Muscle of leg (tissue), 11 donors: ENCODE results near the gene EXOC6B. TPM values are rescaled to one million over a fixed set of nuclear protein-coding genes. Genes with fewer than 3 reads are reported as not detected.

Experiments
- DNase-seq: peaks from one replicate; pipeline ENCODE4 v3.0.0; 2013
- H3K27ac ChIP-seq: one replicate; pipeline ENCODE4 v1.5.1; 2013; ENCODE audit warnings: mild to moderate bottlenecking, low read length, control low read depth
- H3K27me3 ChIP-seq: one replicate; pipeline ENCODE4 v1.6.1; 2013; ENCODE audit warnings: low read length; ENCODE audit not compliant: control insufficient read depth, insufficient read depth
- H3K36me3 ChIP-seq: one replicate; pipeline ENCODE4 v1.6.1; 2013; ENCODE audit warnings: low read length; ENCODE audit not compliant: control insufficient read depth, insufficient read depth
- H3K4me1 ChIP-seq: one replicate; pipeline ENCODE4 v1.6.1; 2013; ENCODE audit warnings: low read length; ENCODE audit not compliant: control insufficient read depth, insufficient read depth
- H3K4me3 ChIP-seq: one replicate; pipeline ENCODE4 v1.5.1; 2013; ENCODE audit warnings: low read length, control low read depth
- H3K9me3 ChIP-seq: replicated peaks from 2 replicates; pipeline ENCODE4 v1.6.1; 2013; ENCODE audit warnings: low read depth, low read length; ENCODE audit not compliant: control insufficient read depth
- WGBS: methylation state at CpG from one replicate; pipeline ENCODE4 v1.1.5; 2013; ENCODE audit warnings: missing lambda C conversion rate; ENCODE audit not compliant: insufficient coverage; 5-methylcytosine and 5-hydroxymethylcytosine counted together
- polyA plus RNA-seq, 8 donors: library from polyadenylated mRNA; unstranded; fragments of 120-200 nt; gene quantifications; one replicate each; pipeline versions ENCODE4 v1.2.1 to v1.2.3, GENCODE V29; 2013; ENCODE audit warnings: inconsistent platforms in 1 of 8, low replicate concordance in 1 of 8; ENCODE audit not compliant: insufficient read length in 8 of 8, insufficient read depth in 1 of 8
- total RNA-seq: library from RNA; stranded (reverse); fragments of 120-200 nt; gene quantifications from one replicate; pipeline ENCODE4 v1.2.4, GENCODE V29; 2013

EXOC6B gene
- total and polyA plus RNA-seq, 9 donors = 8.5 to 17.1 (median 10.8) TPM

- H3K4me3 ChIP-seq = no peak overlapping the region
- peak; percentile 87 for DNase-seq
- H3K9me3 ChIP-seq = no peaks in the 10 kb centered on the region
- peaks cover 7% of the 10 kb centered on the region for H3K4me1 ChIP-seq
- H3K27ac ChIP-seq = no peak overlapping the region
- H3K36me3 ChIP-seq = no peaks in the 10 kb centered on the region
- no CpG with 5 or more reads among the region's 9 CpGs for WGBS
- H3K27me3 ChIP-seq = no peaks in the 10 kb centered on the region
These were observed 130.9 kb downstream of the EXOC6B start for GRCh38 chr2:72694715-72695496.

- DNase-seq = peak; percentile 23
- WGBS = 53% methylated on average over 2 of the region's 5 CpGs
- Histone ChIP-seq H3K27me3 (no peaks in the 10 kb centered on the region), H3K36me3 (no peaks in the 10 kb centered on the region), H3K4me3 (no peak overlapping the region), H3K9me3 (no peaks in the 10 kb centered on the region), H3K4me1 (peaks cover 2% of the 10 kb centered on the region), H3K27ac (no peak overlapping the region)
These were observed 136.1 kb downstream of the EXOC6B start for GRCh38 chr2:72689579-72690195.

DNA sequence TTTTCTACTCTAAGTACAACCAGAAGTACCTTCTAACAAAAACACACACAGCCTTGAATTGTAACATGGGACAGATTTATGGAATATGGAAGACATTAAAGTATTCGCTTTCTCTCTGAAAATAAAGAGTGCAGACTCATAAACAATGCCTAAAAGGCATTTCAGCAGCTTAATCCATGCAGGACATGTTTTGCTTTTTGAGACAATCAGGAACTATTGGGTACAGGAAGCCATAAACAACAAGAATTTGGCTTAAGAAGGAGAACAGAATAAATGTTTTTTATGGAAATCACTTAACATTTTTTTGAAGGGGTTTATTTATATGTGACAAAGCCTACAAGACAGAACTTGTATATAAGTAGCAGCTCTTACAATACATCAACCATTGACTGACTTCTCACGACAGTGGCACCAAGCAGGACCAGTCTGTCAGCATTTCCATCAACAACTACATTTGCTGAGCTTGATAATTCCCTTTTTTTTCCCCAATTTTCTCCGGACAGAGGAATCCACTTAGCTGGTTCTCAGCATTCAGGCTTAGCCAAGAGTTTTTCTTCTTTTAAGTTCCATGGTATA lies 140.1 kb downstream of the EXOC6B start:
- WGBS = no CpG with 5 or more reads among the region's 3 CpGs
- DNase-seq = peak; percentile 9
- H3K27ac ChIP-seq = no peak overlapping the region

DNA sequence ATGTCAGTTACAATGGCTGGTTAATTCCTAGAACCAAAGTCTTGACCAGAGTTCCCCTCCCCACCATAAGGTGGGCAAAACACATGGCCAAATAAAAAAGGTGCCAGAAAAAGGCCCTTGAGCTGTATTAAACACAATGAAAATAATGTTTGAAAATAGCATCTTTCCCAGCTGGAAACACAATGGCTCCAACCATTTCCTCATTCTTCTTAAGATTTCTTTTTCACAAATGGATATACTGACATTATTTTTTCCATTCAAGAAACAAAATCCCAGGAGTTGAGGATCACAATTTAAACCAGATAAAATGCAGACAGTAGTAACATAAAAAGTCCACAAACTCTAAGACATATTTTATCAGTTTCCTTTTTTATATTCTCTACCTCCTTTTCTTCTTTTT lies 143.8 kb downstream of the EXOC6B start:
- DNase-seq = peak; percentile 69
- Histone ChIP-seq H3K9me3 (no peaks in the 10 kb centered on the region), H3K27ac (no peak overlapping the region), H3K36me3 (no peaks in the 10 kb centered on the region), H3K27me3 (no peaks in the 10 kb centered on the region), H3K4me1 (peaks cover 3% of the 10 kb centered on the region), H3K4me3 (no peak overlapping the region)

More for the DNA sequence above, 140.1 kb downstream of the EXOC6B start:
- no peaks in the 10 kb centered on the region for H3K4me1 ChIP-seq
- no peaks in the 10 kb centered on the region for H3K27me3 ChIP-seq
- no peaks in the 10 kb centered on the region for H3K9me3 ChIP-seq
- H3K4me3 ChIP-seq = no peak overlapping the region
- no peaks in the 10 kb centered on the region for H3K36me3 ChIP-seq

DNA sequence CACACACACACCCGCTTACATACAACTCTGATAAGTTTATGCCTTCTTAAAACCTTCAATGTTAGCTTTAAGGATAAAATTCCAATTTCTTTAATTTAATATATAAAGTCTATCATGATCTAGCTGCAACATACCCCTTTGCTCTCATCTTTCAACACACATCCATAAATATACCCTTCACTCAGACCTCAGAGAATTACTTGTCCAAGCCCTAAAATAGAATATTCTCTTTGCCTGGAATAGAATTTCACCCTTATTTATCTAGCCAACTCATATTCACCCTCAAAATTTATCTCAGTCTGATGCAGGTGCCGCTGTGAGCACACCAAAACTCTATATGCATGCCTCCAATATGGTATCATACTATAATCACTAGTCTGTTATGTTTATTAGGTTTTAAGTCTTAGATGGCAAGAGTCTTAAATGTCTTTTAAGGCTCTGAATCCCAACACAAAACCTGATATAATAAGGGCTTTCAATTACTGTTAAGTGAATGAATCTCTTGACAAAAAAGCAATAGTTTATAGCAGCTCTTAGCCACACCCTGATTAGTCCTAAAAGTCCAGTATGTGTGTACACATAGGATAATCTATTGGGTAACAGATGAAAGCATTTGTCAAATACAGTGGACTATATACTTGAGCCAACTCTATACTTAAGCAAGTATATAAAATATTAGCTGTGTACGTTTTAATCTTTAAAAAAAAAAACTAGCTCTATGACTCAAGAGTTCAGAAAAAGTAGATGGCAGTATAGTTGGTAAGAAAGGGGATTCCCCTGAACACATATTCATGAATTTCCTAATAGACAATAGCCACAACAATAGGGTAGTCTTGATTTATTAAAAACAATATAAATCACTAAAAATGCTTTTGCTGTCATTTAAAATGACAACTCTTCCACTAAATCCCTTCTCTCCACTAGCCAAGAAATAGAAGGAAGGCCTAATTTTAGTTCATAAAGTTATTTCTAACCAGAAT lies 144.5 kb downstream of the EXOC6B start:
- Histone ChIP-seq H3K4me1 (peaks cover 3% of the 10 kb centered on the region), H3K9me3 (no peaks in the 10 kb centered on the region), H3K27me3 (no peaks in the 10 kb centered on the region), H3K36me3 (no peaks in the 10 kb centered on the region), H3K4me3 (no peak overlapping the region), H3K27ac (no peak overlapping the region)
- no CpG with 5 or more reads among the region's 3 CpGs for WGBS
- DNase-seq = no peak

DNA sequence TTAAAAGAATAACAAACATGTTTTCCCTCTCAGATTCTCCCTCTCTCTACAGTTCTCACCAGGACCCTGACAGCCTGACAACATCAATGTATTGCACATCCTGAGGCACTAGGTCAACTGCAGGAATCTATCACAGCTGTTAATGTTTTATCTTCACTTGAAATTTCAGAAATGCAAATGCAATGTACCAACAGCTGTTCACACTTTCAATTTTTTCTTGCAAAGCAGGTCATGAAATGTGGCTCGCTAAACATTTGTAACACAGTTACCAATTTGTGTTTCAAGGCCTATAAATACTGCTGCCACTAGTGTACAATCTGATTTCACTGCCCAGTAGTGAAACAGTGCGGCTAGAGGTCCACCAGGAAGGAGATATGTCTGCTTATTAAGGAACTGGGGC lies 147.8 kb downstream of the EXOC6B start:
- no peak overlapping the region for H3K27ac ChIP-seq
- peaks cover 3% of the 10 kb centered on the region for H3K4me1 ChIP-seq
- DNase-seq = no peak
- H3K27me3 ChIP-seq = no peaks in the 10 kb centered on the region
- no peaks in the 10 kb centered on the region for H3K36me3 ChIP-seq
- WGBS = 89% methylated on average over 1 of the region's 2 CpGs
- no peaks in the 10 kb centered on the region for H3K9me3 ChIP-seq
- no peak overlapping the region for H3K4me3 ChIP-seq

DNA sequence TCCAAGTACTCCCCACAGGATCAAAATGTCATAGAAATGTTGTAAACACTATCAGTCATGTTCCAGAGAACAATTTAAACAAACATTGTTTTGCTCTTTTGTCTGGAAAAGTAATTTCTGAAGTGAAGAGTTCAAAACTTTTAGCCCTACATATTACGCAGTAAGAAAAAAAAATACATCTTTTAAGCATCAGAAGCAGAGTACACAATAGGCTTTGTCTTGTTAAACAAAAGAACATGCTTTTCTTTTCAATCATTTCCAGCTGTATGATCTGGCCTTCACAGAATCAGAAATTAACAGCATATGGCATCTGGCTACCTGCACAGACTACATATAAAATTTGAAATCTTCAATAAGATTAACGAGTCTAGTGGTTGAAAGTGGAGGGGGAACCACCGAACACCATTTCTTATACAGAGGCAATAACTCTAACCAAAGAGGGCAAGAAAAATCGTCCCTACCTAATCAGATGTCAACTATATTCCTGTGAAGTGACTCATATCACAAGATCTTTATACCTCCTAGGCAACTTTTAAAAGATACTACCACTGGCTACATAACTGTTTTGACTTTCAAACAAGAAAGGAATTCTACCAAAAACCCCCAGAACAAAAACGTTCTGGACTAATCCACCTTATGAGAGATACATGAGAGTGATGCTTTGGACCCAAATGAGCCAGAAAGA lies 149.3 kb downstream of the EXOC6B start:
- peaks cover 3% of the 10 kb centered on the region for H3K4me1 ChIP-seq
- H3K9me3 ChIP-seq = no peaks in the 10 kb centered on the region
- no peak overlapping the region for H3K4me3 ChIP-seq
- H3K27ac ChIP-seq = no peak overlapping the region
- no peaks in the 10 kb centered on the region for H3K27me3 ChIP-seq
- WGBS = 20% methylated on average over 1 of the region's 5 CpGs
- no peaks in the 10 kb centered on the region for H3K36me3 ChIP-seq
- DNase-seq = peak; percentile 67

DNA sequence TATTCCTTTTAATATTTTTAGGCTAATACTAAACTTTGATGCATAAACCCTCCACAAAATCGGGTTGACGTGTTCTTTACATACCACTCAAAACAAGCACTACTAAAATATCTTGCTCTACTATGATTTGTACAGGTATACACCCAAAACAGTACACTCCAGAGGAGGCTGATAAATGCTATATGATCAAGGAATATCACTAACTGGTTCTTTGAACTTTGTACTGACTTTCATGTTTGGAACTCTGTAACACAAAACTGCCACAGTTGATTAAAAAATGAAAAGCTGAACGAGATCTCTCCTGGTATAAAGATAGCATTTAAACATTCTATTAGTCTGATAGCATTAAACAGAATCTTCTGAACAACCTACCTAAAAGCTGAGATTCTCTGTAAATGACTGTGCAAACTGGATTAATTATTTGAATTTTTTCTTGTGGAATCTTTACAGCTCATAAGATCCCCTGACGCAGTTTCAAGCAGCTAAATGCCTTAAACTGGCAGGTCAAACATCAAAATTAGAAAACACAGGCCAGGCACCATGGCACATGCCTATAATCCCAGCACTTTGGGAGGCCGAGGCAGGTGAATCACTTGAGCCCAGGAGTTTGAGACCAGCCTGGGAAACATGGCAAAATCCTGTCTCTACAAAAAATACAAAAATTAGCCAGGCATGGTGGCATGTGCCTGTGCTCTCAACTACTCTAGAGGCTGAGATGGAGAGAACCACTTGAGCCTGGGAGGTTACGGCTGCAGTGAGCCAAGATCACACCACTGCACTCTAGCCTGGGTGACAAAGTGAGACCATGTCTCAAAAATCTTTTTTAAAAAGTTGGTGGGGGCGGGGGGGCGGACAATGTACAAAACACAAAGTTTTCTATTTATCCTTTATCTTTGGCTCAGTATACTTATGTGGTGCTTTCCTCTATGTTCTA lies 150.6 kb downstream of the EXOC6B start:
- Histone ChIP-seq H3K4me3 (no peak overlapping the region), H3K27me3 (no peaks in the 10 kb centered on the region), H3K9me3 (no peaks in the 10 kb centered on the region), H3K27ac (no peak overlapping the region), H3K4me1 (peaks cover 3% of the 10 kb centered on the region), H3K36me3 (no peaks in the 10 kb centered on the region)
- no peak for DNase-seq
- no CpG with 5 or more reads among the region's 8 CpGs for WGBS

GRCh38 chr2:72673279-72673678 lies 152.6 kb downstream of the EXOC6B start:
- Histone ChIP-seq H3K4me3 (no peak overlapping the region), H3K27me3 (no peaks in the 10 kb centered on the region), H3K9me3 (no peaks in the 10 kb centered on the region), H3K4me1 (peaks cover 1% of the 10 kb centered on the region), H3K36me3 (no peaks in the 10 kb centered on the region), H3K27ac (no peak overlapping the region)
- 100% methylated on average over 2 of the region's 2 CpGs for WGBS
- DNase-seq = no peak
